WERI-Rb-1 (cell line): ENCODE data around the gene SETDB1.
"Not testable (repeated sequence)": the region's sequence is repeated elsewhere in the genome, so short reads cannot be mapped to it uniquely, and the experiment has no call there.

Experiments
- DNase-seq: peaks from one replicate; pipeline ENCODE4 v3.0.0-alpha.2; 2020
- H3K27ac ChIP-seq: fragments of 250-450 bp; sonication (Bioruptor Pico); 2 replicates; pipeline ENCODE4 v1.5.1; 2020; ENCODE audit warnings: mild to moderate bottlenecking, moderate library complexity
- H3K27me3 ChIP-seq: fragments of 250-450 bp; sonication (Bioruptor Pico); 2 replicates; pipeline ENCODE4 v1.5.1; 2021; ENCODE audit warnings: mild to moderate bottlenecking, low read depth, moderate library complexity; ENCODE audit not compliant: insufficient read depth, severe bottlenecking
- H3K36me3 ChIP-seq: fragments of 250-450 bp; sonication (Bioruptor Pico); 2 replicates; pipeline ENCODE4 v1.5.1; 2020; ENCODE audit warnings: mild to moderate bottlenecking, moderate library complexity
- H3K4me3 ChIP-seq: 2 replicates; pipeline ENCODE4 v1.5.1; 2011; ENCODE audit warnings: low read depth, mild to moderate bottlenecking, control low read depth, low read length
- H3K9me3 ChIP-seq: fragments of 250-450 bp; sonication (Bioruptor Pico); 2 replicates; pipeline ENCODE4 v1.5.1; 2021; ENCODE audit warnings: mild to moderate bottlenecking, moderate library complexity; ENCODE audit not compliant: severe bottlenecking
- TF ChIP-seq, protein P1 (sequence below): IDR thresholded peaks from 2 replicates; pipeline ENCODE4 v1.5.1; 2011; ENCODE audit warnings: low read depth, mild to moderate bottlenecking, control low read depth, inconsistent platforms, low read length

SETDB1 gene

DNA sequence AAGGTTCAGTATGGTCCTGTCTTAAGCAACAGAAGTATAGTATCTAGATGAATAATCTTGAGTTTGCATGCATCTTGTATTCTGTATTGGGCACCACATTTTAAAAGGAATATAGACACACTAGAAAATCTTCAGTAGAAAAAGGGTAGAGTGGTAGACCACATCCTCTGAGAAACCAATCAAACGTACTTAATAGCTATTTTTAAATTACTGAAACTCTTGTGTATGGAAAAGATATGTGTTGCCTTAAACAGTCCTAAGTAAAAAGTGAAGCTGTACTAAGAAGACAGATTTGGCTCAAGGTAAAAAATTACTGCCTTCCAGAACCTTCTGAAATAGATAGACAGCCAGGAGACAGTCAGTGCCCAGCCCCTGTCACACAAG is 36.1 kb upstream of the SETDB1 start:
- no peak overlapping the region for H3K4me3 ChIP-seq
- TF ChIP-seq, protein P1, sequence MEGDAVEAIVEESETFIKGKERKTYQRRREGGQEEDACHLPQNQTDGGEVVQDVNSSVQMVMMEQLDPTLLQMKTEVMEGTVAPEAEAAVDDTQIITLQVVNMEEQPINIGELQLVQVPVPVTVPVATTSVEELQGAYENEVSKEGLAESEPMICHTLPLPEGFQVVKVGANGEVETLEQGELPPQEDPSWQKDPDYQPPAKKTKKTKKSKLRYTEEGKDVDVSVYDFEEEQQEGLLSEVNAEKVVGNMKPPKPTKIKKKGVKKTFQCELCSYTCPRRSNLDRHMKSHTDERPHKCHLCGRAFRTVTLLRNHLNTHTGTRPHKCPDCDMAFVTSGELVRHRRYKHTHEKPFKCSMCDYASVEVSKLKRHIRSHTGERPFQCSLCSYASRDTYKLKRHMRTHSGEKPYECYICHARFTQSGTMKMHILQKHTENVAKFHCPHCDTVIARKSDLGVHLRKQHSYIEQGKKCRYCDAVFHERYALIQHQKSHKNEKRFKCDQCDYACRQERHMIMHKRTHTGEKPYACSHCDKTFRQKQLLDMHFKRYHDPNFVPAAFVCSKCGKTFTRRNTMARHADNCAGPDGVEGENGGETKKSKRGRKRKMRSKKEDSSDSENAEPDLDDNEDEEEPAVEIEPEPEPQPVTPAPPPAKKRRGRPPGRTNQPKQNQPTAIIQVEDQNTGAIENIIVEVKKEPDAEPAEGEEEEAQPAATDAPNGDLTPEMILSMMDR: no peak
- no peaks in the 10 kb centered on the region for H3K27me3 ChIP-seq
- H3K36me3 ChIP-seq: no peaks in the 10 kb centered on the region
- no peak for DNase-seq
- no peaks in the 10 kb centered on the region for H3K9me3 ChIP-seq
- no peak overlapping the region for H3K27ac ChIP-seq

DNA sequence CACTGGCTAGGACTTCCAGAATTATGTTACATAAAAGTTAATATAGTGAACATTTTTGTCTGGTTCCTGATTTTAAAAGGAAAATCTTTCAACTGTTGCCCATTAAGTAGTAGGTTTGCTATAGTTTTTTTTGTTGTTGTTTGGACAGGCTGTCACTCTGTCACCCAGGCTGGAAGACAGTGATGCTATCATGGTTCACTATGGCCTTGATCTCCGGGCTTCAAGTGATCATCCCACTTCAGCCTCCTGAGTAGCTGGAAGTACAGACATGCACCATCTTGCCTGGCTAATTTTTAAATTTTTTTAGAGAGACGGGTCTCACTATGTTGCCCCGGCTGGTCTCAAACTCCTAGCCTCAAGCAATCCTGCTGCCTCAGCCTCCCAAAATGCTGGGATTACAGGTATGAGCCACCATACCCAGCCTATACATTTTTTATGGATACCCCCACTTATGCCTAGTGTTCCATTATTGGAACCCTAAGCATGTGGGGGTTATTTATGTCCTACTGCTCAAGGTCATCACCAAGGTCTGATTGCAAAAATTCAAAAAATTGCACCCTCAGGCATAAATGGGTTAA is 32.7 kb upstream of the SETDB1 start:
- no peak overlapping the region for H3K4me3 ChIP-seq
- H3K27ac ChIP-seq: no peak overlapping the region
- no peaks in the 10 kb centered on the region for H3K9me3 ChIP-seq
- TF ChIP-seq, protein P1: no peak
- DNase-seq: no peak
- no peaks in the 10 kb centered on the region for H3K36me3 ChIP-seq
- H3K27me3 ChIP-seq: no peaks in the 10 kb centered on the region

DNA sequence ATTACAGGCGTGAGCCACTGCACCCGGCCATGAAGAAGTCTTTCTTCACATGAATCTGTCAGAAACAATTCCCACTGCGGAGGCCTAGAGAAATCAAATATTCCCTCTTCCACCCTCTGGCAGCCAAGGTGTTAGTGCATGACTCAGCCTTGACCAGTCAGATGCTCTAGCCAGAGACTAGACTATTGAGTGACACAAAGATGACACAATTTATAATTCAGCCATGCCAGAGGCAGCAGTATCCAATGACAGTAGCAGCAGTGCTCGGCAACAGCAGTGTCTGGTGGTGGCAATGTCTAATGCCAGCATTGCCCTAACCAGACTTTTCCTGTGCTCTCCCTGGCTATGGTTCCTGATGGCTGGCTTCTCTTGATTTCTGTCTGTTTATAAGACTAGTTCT is 30.5 kb upstream of the SETDB1 start:
- Histone ChIP-seq H3K9me3 (peaks cover 3% of the 10 kb centered on the region), H3K36me3 (no peaks in the 10 kb centered on the region), H3K4me3 (no peak overlapping the region), H3K27me3 (no peaks in the 10 kb centered on the region), H3K27ac (no peak overlapping the region)
- no peak for DNase-seq
- TF ChIP-seq, protein P1: no peak

DNA sequence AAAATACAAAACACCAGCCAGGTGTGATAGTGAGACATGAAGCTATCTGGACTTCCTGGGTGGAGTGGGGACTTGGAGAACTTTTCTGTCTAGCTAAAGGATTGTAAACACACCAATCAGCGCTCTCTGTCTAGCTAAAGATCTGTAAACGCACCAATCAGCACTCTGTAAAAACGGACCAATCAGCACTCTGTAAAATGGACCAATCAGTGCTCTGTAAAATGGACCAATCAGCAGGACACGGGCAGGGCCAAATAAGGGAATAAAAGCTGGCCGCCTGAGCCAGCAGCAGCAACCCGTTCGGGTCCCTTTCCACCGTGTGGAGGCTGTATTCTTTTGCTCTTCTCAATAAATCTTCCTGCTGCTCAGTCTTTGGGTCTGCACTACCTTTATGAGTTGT is 26.4 kb upstream of the SETDB1 start:
- H3K9me3 ChIP-seq, H3K4me3 ChIP-seq, H3K36me3 ChIP-seq, H3K27ac ChIP-seq, H3K27me3 ChIP-seq, DNase-seq: not testable (repeated sequence)

DNA sequence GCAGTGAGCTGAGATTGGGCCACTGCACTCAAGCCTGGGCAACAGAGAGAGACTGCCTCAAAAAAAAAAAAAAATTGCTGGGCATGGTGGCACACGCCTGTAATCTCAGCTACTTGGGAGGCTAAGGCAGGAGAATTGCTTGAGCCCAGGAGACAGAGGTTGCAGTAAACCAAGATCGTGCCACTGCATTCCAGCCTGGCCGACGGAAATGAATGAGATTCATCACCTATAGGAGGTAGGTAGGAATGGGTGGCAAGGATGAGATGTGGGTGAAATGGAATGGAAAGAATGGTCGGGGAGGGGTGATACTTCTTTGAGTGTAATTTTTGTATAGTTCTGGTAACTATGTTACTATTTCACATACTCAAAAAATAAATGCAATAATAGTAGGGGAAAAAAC is 23.8 kb upstream of the SETDB1 start:
- TF ChIP-seq, protein P1: no peak
- H3K9me3 ChIP-seq: peaks cover 3% of the 10 kb centered on the region

DNA sequence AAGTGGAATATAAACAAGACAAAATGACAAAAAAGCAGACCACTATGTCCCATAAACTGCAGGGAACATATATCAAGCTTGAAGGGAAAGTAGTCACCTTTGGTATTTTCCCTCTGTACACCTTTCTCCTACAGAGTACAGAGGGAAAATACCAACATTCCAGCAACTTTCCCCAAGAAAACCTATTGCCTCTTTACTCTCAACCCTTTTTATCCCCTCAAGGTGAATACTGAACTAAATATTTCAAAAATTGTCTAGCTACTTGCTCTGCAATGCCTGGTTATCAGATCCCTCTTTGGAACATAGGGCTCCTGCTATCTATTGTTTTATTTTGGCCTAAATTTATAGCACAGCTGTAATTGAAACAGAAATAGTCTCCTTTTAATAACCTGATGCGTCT is 23.4 kb upstream of the SETDB1 start:
- H3K27me3 ChIP-seq: no peaks in the 10 kb centered on the region
- DNase-seq: no peak
- no peaks in the 10 kb centered on the region for H3K36me3 ChIP-seq
- H3K9me3 ChIP-seq: peaks cover 3% of the 10 kb centered on the region
- H3K27ac ChIP-seq: no peak overlapping the region
- TF ChIP-seq, protein P1: no peak
- no peak overlapping the region for H3K4me3 ChIP-seq

More for the DNA sequence above, 23.8 kb upstream of the SETDB1 start:
- Histone ChIP-seq H3K36me3 (no peaks in the 10 kb centered on the region), H3K27me3 (no peaks in the 10 kb centered on the region), H3K27ac (no peak overlapping the region), H3K4me3 (no peak overlapping the region)
- no peak for DNase-seq
